HG03108 (cell line): ENCODE measurements around the gene DCUN1D2.
"Not testable (repeated sequence)": the region's sequence is repeated elsewhere in the genome, so short reads cannot be mapped to it uniquely, and the experiment has no call there.

Source experiments
- ATAC-seq: cut with Tn5 transposase; IDR thresholded peaks from one replicate; pipeline ENCODE4 v1.9.1; 2021; ENCODE audit warnings: moderate library complexity; ENCODE audit not compliant: unreplicated experiment

The DCUN1D2 gene

DNA sequence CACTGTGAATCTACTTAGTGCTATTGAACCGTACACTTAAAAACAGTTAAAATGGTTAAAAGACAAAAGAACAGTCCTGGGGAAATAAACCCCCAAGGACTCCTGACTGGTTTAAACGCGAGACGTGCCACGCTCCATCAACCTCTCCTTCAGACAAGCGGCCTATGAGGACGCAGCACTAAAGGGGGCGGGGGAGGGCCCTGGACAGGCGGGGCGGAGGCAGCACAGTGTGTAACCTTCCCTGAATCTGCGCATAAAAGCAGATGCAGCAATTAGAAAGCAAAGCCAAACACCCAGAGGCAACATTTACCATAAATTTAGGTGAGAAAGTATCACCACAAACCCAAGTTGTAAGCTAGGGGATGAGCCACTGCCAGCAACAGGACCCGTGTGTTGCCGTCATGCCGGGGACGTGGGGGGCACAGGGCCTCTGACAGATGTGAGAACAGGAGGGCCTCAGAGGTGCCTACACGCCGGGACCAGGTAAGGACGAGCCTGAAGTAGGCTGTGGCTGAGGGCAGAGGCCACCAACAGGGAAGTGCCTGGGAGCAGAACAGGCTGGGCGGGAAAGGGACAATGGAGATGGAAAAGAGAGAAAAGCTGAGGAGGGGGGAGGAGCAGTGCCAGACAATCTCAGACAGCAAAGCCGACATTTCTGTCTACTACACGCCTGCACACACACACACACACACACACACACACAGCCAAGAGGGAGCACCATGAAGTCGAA is 21.9 kb downstream of the DCUN1D2 start:
- ATAC-seq, result no peak

DNA sequence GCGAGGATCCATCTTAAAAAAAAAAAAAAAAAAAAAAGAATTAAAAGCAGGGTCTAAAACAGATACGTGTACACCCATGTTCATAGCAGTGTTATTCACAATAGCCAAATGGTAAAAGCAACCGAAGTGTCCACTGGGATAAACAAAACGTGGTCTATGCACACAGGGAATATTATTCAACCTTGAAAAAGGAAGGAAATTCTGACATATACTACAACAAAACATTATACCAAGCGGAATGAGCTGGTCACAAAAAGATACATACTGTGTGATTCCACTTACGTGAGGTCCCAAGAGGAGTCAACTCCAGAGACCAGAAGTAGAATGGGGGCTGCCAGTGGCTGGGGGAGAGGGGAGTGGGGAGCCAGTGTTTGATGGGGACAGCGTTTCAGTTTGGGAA is 22.5 kb downstream of the DCUN1D2 start:
- ATAC-seq, result no peak

GRCh38 chr13:113466383-113466782 is 24.1 kb downstream of the DCUN1D2 start:
- no peak for ATAC-seq

DNA sequence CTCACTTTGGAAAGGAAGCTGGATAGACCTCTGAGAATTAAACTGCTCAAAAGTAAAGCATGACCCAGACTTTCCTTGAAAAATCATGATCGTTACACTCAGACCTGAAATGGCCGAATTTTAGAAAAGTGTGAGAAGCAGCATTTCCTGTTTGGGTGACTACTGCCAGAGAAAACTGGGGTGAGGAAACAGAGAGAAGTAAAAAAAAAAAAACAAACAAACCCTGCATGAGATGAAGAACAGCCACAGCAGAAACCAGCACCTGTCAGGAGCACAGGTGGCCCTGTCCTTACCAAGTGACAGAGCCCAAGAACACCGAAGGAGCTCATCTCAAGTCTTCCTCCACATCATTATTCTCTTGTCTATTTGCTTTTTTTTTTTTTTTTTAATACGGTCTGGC is 25.2 kb downstream of the DCUN1D2 start:
- ATAC-seq, result no peak

DNA sequence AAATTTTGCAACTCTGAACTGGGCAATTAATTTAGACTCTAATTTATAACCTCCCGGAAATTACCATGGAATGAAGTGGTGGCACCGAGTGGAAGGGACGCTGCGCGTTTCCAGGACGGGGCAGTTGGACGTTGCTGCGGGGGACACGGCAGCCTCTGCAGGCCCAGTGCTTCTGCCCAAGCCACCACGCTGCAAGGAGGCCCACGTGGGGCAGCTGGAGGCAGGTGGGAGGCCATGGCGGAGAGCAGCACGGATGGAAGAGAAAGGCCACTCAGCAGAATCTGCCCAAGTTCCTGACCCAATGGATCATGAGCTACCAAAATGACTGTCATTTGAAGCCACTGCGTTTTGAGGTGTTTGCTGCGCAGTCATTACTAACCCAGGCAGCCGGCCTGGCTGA is 26.0 kb downstream of the DCUN1D2 start:
- no peak for ATAC-seq

DNA sequence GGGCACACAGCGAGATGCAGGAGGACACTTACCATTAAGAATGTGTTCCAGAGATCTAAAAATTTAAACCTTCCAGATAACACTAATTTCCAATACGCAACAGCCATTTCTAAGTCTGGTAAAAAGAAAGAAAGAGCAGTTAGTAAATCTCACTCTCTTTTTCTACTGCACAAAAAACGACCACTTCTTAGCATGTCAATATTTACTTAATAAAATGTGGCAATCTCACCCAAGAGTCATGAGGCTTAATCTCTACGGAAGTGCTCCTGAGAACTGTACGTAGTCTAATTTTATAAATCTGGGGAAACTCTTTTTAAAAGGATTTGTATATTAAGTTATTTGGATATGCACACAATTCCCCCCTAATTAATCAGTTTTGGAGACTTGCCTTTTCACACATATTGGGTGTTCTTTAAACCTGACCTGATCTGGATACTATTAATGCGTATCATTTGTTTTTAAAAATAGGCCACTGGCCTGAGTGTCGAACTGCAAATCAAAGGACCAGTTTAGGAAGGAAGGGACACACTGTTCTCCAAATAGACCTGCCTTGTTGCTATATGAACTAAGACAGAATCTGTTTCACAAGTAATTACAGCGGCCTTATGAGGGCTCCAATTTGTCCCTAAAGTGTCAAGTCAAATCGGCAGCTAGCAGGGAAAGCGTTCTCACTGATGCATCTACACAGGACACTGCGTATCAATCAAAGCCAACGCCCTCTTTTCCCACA is 29.3 kb downstream of the DCUN1D2 start:
- no peak for ATAC-seq

DNA sequence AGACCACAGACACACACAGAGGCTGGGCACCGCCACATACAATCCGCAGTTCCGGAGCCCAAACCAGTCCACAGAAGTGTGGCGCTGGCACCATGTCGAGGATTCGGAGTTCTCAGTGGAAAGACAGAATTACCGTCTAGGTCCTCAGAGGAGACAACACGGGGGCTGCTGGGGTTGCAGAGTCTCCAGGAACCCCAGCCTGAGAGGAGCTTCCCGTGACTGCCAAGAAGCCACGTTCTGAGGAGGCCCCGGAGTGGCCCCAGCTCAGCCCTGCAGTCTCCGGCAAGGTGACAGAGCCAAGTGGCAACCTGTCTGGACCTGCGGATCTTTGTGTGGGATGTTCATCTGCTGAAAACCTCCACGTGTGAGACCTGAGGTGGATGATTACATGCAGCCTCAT is 29.9 kb downstream of the DCUN1D2 start:
- ATAC-seq, result no peak

DNA sequence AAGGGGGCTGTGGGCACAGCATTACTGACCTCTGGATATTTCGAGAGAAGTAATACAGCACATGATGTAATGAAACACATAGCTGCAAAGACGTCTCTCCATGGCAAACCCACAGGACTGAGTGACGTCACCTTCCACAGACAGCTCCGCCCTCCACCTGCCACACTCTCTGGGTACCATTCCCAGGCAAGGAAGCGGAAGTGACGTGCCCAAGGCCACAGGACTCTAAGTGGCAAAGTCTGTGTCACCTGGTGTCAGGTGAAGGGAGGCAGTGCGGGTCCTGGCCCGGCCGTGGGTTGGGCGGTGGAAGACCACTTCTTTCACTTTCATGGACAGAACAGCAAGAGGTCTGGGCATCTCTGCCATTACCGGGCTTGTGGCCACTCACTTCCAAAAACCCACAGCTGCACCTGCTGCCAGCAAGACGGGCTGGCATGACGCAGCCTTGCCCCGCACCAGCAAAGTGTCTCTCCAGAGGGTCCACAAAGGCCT is 30.4 kb downstream of the DCUN1D2 start:
- ATAC-seq, result no peak

- ATAC-seq, result no peak
Measured at GRCh38 chr13:113458253-113459065, 32.1 kb downstream of the DCUN1D2 start.

DNA sequence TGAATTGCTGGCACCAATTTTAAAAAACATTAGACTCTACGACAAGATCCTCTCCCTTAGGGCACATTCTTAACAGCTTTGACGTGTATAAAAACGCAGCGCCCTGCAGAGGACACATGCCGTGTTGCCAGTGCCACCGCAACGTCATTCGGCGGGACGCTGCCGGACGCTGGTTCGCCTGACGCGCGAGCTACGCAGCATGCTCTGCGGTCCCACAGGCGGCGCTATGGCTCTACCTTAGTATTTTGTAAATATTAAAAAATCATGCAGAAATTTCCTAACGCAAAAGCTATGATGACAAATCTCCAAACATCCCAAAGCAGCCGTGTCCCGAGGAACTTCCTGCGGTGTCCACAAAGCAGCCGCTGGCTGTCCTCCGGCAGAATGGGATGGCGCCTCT is 33.0 kb downstream of the DCUN1D2 start:
- no peak for ATAC-seq

GRCh38 chr13:113456116-113456702 is 34.3 kb downstream of the DCUN1D2 start:
- ATAC-seq, result no peak

DNA sequence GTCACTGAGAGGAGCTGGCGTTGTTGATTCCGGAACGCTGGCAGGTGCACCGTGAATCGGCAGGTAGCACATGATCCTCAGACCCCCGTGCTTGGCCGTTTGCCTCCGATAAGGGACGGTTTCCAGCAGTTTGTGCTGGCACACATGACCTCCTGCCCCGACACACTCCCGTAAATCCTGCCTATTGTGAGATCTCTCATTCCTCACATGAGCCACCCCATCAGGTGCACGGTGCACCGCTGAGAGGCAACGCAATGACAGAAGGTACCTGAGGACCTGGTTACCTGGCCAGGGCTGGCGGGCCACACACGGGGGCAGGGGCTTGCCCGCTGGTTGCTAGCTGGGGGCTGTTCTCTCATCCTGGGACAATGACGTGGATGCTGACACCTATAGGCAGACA is 35.1 kb downstream of the DCUN1D2 start:
- no peak for ATAC-seq

DNA sequence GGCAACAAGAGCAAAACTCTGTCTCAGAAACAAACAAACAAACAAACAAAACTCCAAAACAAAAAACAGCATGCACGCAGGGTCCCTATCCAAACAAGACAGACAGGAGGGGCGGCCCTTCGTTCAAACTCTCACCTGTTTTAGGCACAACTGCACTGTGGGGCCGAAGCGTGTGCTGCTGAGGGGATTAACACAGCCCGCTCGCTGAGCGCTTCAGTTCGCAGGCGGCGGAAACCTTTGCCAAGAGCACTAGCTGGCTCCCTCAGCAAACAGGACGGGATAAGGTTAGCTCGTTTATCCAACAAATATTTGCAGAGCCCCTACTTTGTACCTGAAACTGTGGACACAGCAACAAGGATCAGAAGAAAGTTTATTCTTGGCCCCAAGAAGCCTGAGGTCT is 35.6 kb downstream of the DCUN1D2 start:
- no peak for ATAC-seq

GRCh38 chr13:113452942-113453901 is 37.3 kb downstream of the DCUN1D2 start, which contains the start of gene ADPRHL1:
Gene ADPRHL1 (minus strand): TSS chr13:113453488. CDS start chr13:113453437, 51 bp downstream.
- no peak for ATAC-seq

DNA sequence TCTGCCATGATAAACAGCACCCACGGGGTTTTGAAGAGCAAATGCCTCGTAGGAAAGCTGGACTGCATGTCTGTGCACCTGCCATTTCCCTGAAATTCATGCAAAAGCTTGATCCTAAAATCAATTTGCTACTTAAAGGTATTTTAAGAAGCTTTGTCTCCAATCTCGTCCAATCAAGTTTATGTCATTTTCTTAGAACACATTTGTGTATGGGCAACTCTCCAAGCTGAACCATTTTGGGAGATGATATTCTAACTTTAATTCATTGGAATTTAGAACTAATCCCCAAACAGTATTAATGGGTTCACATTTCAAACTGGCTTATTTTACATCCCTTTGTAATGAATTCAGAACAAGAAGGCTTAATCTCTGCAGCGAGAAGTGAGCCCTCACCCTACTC is 38.0 kb downstream of the DCUN1D2 start:
- no peak for ATAC-seq

GRCh38 chr13:113451951-113452421 is 38.5 kb downstream of the DCUN1D2 start:
- no peak for ATAC-seq

DNA sequence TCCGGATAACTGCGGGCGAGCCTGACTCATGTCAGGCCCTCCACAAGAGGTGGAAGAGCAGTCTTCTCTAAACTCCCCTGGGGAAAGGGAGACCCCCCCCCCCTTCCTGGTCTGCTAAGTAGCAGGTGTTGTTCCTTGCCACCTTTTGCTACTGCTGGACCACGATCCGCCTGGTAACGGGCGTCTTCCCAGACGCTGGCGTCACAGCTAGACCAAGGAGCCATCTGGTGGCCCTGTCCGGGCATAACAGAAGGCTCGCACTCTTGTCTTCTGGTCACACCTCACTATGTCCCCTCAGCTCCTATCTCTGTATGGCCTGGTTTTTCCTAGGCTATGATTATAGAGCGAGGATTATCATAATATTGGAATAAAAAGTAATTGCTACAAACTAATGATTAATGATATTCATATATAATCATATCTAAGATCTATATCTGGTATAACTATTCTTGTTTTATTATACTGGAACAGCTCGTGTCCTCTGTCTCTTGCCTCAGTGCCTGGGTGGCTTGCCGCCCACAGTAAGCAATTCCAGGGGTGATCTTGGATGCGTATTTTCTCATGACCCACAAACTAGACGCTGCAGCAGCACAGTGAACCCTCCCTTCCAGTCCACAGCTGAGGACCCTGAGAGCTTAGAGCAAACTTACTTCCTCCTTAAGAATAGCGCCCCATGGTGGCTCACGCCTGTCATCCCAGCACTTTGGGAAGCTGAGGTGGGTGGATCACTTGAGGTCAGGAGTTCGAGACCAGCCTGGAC is 39.5 kb downstream of the DCUN1D2 start:
- not testable (repeated sequence) for ATAC-seq

GRCh38 chr13:113450348-113450744 is 40.2 kb downstream of the DCUN1D2 start:
- not testable (repeated sequence) for ATAC-seq
